HepG2 (cell line): Measurements from ENCODE around the gene IL1RAPL1. TPM values are rescaled to one million over a fixed set of nuclear protein-coding genes. Genes with fewer than 3 reads are reported as not detected.

Experiments
- ATAC-seq: fragments of 200-7000 bp; cut with Tn5 transposase; 3 replicates; pipeline ENCODE4 v1.9.1; 2020; ENCODE audit warnings: mild to moderate bottlenecking, moderate library complexity
- BruUV-seq: library from RNA; stranded (reverse); fragments of 400-500 nt; replicated peaks from 2 replicates; lab custom pipeline; 2021; lab: Mats Ljungman, UMichigan
- CTCF ChIA-PET: fragments of 300-600 bp; formaldehyde crosslinking; extraction: SDS; loops from one replicate; lab custom pipeline; 2021; ENCODE audit warnings: low total read pairs, inconsistent platforms, low intra/inter-chr PET ratio; lab: Yijun Ruan, JAX
- POLR2A ChIA-PET: fragments of 350-600 bp; sonication (Branson Sonifier 250); formaldehyde crosslinking; loops from one replicate; lab custom pipeline; 2020; ENCODE audit warnings: antibody characterized with exemption, inconsistent platforms; lab: Yijun Ruan, JAX
- DNase-seq: peaks from one replicate; pipeline ENCODE4 v3.0.0-alpha.2; 2015; ENCODE audit warnings: low spot score
- FAIRE-seq: peaks from 3 replicates; lab custom pipeline; 2011; peaks lifted over from hg19 to GRCh38; lab: Jason Lieb, UNC
- H2AFZ ChIP-seq: one replicate; pipeline ENCODE4 v1.6.1; 2011; ENCODE audit warnings: low read length, inconsistent platforms
- H3K27ac ChIP-seq: fragments of 300-600 bp; 3 replicates; pipeline ENCODE4 v1.8.0; 2011; ENCODE audit warnings: mixed run types, mild to moderate bottlenecking, mixed read lengths, low read length, inconsistent platforms; ENCODE audit not compliant: insufficient read depth; ENCODE audit errors: extremely low read length
- H3K27me3 ChIP-seq, 2 experiments: fragments of 200-600 bp in 1 of 2; 2 replicates in 1 of 2; 3 replicates in 1 of 2; pipeline versions ENCODE4 v1.6.0 to v1.8.0; 2011; ENCODE audit warnings: low read length in 2 of 2, mild to moderate bottlenecking in 2 of 2, moderate library complexity in 2 of 2, inconsistent platforms in 1 of 2; ENCODE audit not compliant: insufficient read depth in 2 of 2, control insufficient read depth in 1 of 2
- H3K36me3 ChIP-seq, 2 experiments: fragments of 200-600 bp in 1 of 2; replicated peaks in 1 of 2; 2 replicates in 1 of 2; 3 replicates in 1 of 2; pipeline versions ENCODE4 v1.5.1 to v1.8.0; 2011; ENCODE audit warnings: low read length in 2 of 2, inconsistent platforms in 1 of 2; ENCODE audit not compliant: insufficient read depth in 2 of 2, control insufficient read depth in 1 of 2
- H3K4me1 ChIP-seq: 2 replicates; pipeline ENCODE4 v1.5.1; 2012; ENCODE audit warnings: low read length, inconsistent platforms; ENCODE audit not compliant: insufficient read depth
- H3K4me2 ChIP-seq: 2 replicates; pipeline ENCODE4 v1.6.0; 2011; ENCODE audit warnings: low read depth, low read length, inconsistent platforms
- H3K4me3 ChIP-seq, 3 experiments: fragments of 200-600 bp in 1 of 3; sonication (generic), shearing (Covaris generic) in 1 of 3; replicated peaks in 1 of 3; 2 replicates each; pipeline ENCODE4 v1.5.1; 2011 to 2016; ENCODE audit warnings: low read length in 3 of 3, inconsistent platforms in 2 of 3, low read depth in 2 of 3, mild to moderate bottlenecking in 2 of 3, control low read depth in 1 of 3, mixed read lengths in 1 of 3; ENCODE audit not compliant: insufficient read depth in 1 of 3
- H3K79me2 ChIP-seq: one replicate; pipeline ENCODE4 v1.6.1; 2011; ENCODE audit warnings: low read length, inconsistent platforms; ENCODE audit not compliant: insufficient read depth
- H3K9ac ChIP-seq: 2 replicates; pipeline ENCODE4 v1.6.0; 2011; ENCODE audit warnings: mild to moderate bottlenecking, low read depth, low read length, inconsistent platforms; ENCODE audit not compliant: insufficient read depth
- H3K9me3 ChIP-seq: 2 replicates; pipeline ENCODE4 v1.5.1; 2012; ENCODE audit warnings: mild to moderate bottlenecking, low read length
- H4K20me1 ChIP-seq: 2 replicates; pipeline ENCODE4 v1.6.0; 2011; ENCODE audit warnings: inconsistent platforms, mild to moderate bottlenecking, low read length, moderate library complexity; ENCODE audit not compliant: insufficient read depth
- BRD4 ChIP-seq: sonication (generic); formaldehyde crosslinking; IDR thresholded peaks from 2 replicates; pipeline ENCODE4 v1.4.0; 2020; ENCODE audit warnings: missing genetic modification reagents
- GPN1 ChIP-seq: sonication (generic); formaldehyde crosslinking; IDR thresholded peaks from 2 replicates; pipeline ENCODE4 v1.5.1; 2020; ENCODE audit warnings: missing genetic modification reagents, borderline replicate concordance
- HOXA7 ChIP-seq: sonication (generic); formaldehyde crosslinking; IDR thresholded peaks from 2 replicates; pipeline ENCODE4 v1.8.1; 2022; ENCODE audit warnings: mild to moderate bottlenecking, missing genetic modification reagents, moderate library complexity
- MYC ChIP-seq: sonication (generic); formaldehyde crosslinking; IDR thresholded peaks from 2 replicates; pipeline ENCODE4 v1.9.0; 2021; ENCODE audit warnings: missing genetic modification reagents, borderline replicate concordance
- NFE2 ChIP-seq: sonication (generic); formaldehyde crosslinking; IDR thresholded peaks from 2 replicates; pipeline ENCODE4 v1.4.0; 2020; ENCODE audit warnings: missing genetic modification reagents
- NR3C1 ChIP-seq: sonication (generic); formaldehyde crosslinking; IDR thresholded peaks from 2 replicates; pipeline ENCODE4 v1.4.0; 2020; ENCODE audit warnings: missing genetic modification reagents
- RBM22 ChIP-seq: fragments of 200-400 bp; formaldehyde crosslinking; optimal IDR thresholded peaks from 2 replicates; pipeline ENCODE3; 2017; ENCODE audit warnings: mild to moderate bottlenecking, low read length, moderate library complexity
- RCOR2 ChIP-seq: IDR thresholded peaks from 2 replicates; pipeline ENCODE4 v1.6.1; 2016; ENCODE audit warnings: missing biosample characterization, missing genetic modification reagents
- REXO4 ChIP-seq: sonication (generic); formaldehyde crosslinking; IDR thresholded peaks from 2 replicates; pipeline ENCODE4 v1.8.0; 2022; ENCODE audit warnings: missing genetic modification reagents, mild to moderate bottlenecking, borderline replicate concordance
- SP2 ChIP-seq: sonication (generic); formaldehyde crosslinking; IDR thresholded peaks from 2 replicates; pipeline ENCODE4 v1.5.1; 2020; ENCODE audit warnings: mild to moderate bottlenecking, missing genetic modification reagents
- ZNF546 ChIP-seq: sonication (generic); formaldehyde crosslinking; conservative IDR thresholded peaks from 2 replicates; pipeline ENCODE4 v1.8.1; 2023; ENCODE audit warnings: mild to moderate bottlenecking, missing genetic modification reagents
- ZNF672 ChIP-seq: sonication (generic); formaldehyde crosslinking; IDR thresholded peaks from 2 replicates; pipeline ENCODE4 v1.8.1; 2022; ENCODE audit warnings: missing genetic modification reagents
- ZNF678 ChIP-seq: sonication (generic); formaldehyde crosslinking; IDR thresholded peaks from 2 replicates; pipeline ENCODE4 v1.4.0; 2020; ENCODE audit warnings: mild to moderate bottlenecking, missing genetic modification reagents
- ZNF724P ChIP-seq: sonication (generic); formaldehyde crosslinking; IDR thresholded peaks from 2 replicates; pipeline ENCODE4 v1.8.0; 2022; ENCODE audit warnings: missing genetic modification reagents, borderline replicate concordance
- WGBS: methylation state at CpG from one replicate; pipeline ENCODE4 v1.1.6; 2017; ENCODE audit warnings: low lambda C conversion rate; 5-methylcytosine and 5-hydroxymethylcytosine counted together
- in situ Hi-C: cut with HindIII; loops from 2 replicates; pipeline ENCODE4 v1.10.0; 2017; ENCODE audit warnings: low pct_unique_long_range_greater_than_20kb; ENCODE audit not compliant: extremely low pct_ligation_motif_present
- intact Hi-C: fragments of 100-400 bp; cut with micrococcal nuclease; formaldehyde crosslinking; loops from one replicate; pipeline ENCODE4 v1.10.0; 2022; ENCODE audit not compliant: unreplicated experiment
- polyA plus RNA-seq, 8 experiments: library from polyadenylated mRNA; depleted of rRNA in 3 of 8; stranded (reverse) in 7 of 8; unstranded in 1 of 8; fragments of >200 nt; fragmentation: Illumina TruSeq in 4 of 8; extraction: Trizol in 4 of 8; gene quantifications; 2 replicates each; pipeline versions ENCODE4 v1.2.1 to v1.2.3, GENCODE V29; 2011 to 2016; ENCODE audit warnings: low read depth in 4 of 8, missing spikeins in 1 of 8, mixed read lengths in 1 of 8; ENCODE audit not compliant: insufficient read depth in 1 of 8
- total RNA-seq, 5 experiments: library from RNA; depleted of rRNA; stranded (reverse); fragments of >200 nt; fragmentation: Illumina TruSeq; extraction: Trizol; gene quantifications; 2 replicates each; pipeline ENCODE4 v1.2.3, GENCODE V29; 2016; ENCODE audit warnings: low read depth in 1 of 5
- TF ChIP-seq, protein P1 (sequence below): sonication (generic); formaldehyde crosslinking; IDR thresholded peaks from 2 replicates; pipeline ENCODE4 v1.8.0; 2023; ENCODE audit warnings: mild to moderate bottlenecking, missing genetic modification reagents
- TF ChIP-seq, protein P2 (sequence below): sonication (generic); formaldehyde crosslinking; IDR thresholded peaks from 2 replicates; pipeline ENCODE4 v1.4.0; 2020; ENCODE audit warnings: missing genetic modification reagents
- TF ChIP-seq, protein P3 (sequence below): sonication (generic); formaldehyde crosslinking; IDR thresholded peaks from 2 replicates; pipeline ENCODE4 v1.5.0; 2020; ENCODE audit warnings: mild to moderate bottlenecking, missing genetic modification reagents
- TF ChIP-seq, protein P4 (sequence below): sonication (generic); formaldehyde crosslinking; IDR thresholded peaks from 2 replicates; pipeline ENCODE4 v1.8.0; 2022; ENCODE audit warnings: missing genetic modification reagents, mild to moderate bottlenecking, moderate library complexity, borderline replicate concordance

IL1RAPL1 gene
- total and polyA plus RNA-seq, 2 of the 13 experiments (the other 11 are each of a cell fraction or from before 2014, with no cell fraction given): 0.04 TPM; not detected in 1

DNA sequence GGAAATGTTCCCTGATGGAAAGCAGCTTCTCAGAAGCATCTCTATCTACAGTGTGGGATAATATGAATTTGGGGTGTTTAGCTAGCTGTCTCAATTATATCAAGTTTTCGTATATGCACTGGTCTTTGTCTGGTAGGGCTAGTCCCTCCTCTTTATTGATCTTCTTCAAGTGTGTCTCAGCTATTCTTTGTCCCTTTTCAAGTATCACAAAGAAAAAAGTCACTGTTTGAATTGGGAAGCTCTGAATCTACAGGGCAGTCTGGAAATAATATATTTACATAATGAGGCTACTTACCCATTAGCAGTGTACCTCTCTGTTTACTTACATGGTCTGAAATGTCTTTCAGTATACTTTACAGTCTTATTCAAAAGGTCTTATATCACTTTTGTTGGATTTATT lies 526.0 kb downstream of the IL1RAPL1 start:
- H3K4me2 ChIP-seq: no peak overlapping the region
- intact Hi-C loops: no loop called here

More for the DNA sequence above, 526.0 kb downstream of the IL1RAPL1 start:
- Histone ChIP-seq H3K27ac (no peak overlapping the region), H3K4me3 (no peak overlapping the region), H3K36me3 (no peaks in the 10 kb centered on the region), H3K9me3 (no peaks in the 10 kb centered on the region), H4K20me1 (no peaks in the 10 kb centered on the region), H3K79me2 (no peaks in the 10 kb centered on the region), H2AFZ (no peak overlapping the region), H3K9ac (no peak overlapping the region), H3K27me3 (no peaks in the 10 kb centered on the region), H3K4me1 (no peaks in the 10 kb centered on the region)
- ATAC-seq: no peak
- TF ChIP-seq REXO4 (CRISPR knock-in tag) (no peak), MYC (CRISPR knock-in tag) (no peak), RCOR2 (no peak), ZNF546 (CRISPR knock-in tag) (no peak), BRD4 (CRISPR knock-in tag) (no peak), ZNF724P (CRISPR knock-in tag) (no peak), HOXA7 (no peak), ZNF678 (no peak), SP2 (no peak), GPN1 (CRISPR knock-in tag) (no peak), NR3C1 (no peak), NFE2 (CRISPR knock-in tag) (no peak), ZNF672 (CRISPR knock-in tag) (no peak), RBM22 (no peak)
- TF ChIP-seq, protein P1, sequence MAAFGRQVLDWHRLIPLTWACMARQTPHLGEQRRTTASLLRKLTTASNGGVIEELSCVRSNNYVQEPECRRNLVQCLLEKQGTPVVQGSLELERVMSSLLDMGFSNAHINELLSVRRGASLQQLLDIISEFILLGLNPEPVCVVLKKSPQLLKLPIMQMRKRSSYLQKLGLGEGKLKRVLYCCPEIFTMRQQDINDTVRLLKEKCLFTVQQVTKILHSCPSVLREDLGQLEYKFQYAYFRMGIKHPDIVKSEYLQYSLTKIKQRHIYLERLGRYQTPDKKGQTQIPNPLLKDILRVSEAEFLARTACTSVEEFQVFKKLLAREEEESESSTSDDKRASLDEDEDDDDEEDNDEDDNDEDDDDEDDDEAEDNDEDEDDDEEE (CRISPR knock-in tag): no peak
- TF ChIP-seq, protein P2, sequence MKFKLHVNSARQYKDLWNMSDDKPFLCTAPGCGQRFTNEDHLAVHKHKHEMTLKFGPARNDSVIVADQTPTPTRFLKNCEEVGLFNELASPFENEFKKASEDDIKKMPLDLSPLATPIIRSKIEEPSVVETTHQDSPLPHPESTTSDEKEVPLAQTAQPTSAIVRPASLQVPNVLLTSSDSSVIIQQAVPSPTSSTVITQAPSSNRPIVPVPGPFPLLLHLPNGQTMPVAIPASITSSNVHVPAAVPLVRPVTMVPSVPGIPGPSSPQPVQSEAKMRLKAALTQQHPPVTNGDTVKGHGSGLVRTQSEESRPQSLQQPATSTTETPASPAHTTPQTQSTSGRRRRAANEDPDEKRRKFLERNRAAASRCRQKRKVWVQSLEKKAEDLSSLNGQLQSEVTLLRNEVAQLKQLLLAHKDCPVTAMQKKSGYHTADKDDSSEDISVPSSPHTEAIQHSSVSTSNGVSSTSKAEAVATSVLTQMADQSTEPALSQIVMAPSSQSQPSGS (CRISPR knock-in tag): no peak
- TF ChIP-seq, protein P3, sequence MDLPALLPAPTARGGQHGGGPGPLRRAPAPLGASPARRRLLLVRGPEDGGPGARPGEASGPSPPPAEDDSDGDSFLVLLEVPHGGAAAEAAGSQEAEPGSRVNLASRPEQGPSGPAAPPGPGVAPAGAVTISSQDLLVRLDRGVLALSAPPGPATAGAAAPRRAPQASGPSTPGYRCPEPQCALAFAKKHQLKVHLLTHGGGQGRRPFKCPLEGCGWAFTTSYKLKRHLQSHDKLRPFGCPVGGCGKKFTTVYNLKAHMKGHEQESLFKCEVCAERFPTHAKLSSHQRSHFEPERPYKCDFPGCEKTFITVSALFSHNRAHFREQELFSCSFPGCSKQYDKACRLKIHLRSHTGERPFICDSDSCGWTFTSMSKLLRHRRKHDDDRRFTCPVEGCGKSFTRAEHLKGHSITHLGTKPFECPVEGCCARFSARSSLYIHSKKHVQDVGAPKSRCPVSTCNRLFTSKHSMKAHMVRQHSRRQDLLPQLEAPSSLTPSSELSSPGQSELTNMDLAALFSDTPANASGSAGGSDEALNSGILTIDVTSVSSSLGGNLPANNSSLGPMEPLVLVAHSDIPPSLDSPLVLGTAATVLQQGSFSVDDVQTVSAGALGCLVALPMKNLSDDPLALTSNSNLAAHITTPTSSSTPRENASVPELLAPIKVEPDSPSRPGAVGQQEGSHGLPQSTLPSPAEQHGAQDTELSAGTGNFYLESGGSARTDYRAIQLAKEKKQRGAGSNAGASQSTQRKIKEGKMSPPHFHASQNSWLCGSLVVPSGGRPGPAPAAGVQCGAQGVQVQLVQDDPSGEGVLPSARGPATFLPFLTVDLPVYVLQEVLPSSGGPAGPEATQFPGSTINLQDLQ (CRISPR knock-in tag): no peak
- TF ChIP-seq, protein P4, sequence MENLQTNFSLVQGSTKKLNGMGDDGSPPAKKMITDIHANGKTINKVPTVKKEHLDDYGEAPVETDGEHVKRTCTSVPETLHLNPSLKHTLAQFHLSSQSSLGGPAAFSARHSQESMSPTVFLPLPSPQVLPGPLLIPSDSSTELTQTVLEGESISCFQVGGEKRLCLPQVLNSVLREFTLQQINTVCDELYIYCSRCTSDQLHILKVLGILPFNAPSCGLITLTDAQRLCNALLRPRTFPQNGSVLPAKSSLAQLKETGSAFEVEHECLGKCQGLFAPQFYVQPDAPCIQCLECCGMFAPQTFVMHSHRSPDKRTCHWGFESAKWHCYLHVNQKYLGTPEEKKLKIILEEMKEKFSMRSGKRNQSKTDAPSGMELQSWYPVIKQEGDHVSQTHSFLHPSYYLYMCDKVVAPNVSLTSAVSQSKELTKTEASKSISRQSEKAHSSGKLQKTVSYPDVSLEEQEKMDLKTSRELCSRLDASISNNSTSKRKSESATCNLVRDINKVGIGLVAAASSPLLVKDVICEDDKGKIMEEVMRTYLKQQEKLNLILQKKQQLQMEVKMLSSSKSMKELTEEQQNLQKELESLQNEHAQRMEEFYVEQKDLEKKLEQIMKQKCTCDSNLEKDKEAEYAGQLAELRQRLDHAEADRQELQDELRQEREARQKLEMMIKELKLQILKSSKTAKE (CRISPR knock-in tag): no peak
- in situ Hi-C loops: no loop called here
- WGBS: 13% methylated on average over 1 of the region's 1 CpG
- DNase-seq: no peak
- no TSS peak for BruUV-seq
- POLR2A ChIA-PET: no interaction called here
- no peak for FAIRE-seq
- CTCF ChIA-PET: no interaction called here
